ENCODE data around the gene MLYCD.

MLYCD gene

DNA sequence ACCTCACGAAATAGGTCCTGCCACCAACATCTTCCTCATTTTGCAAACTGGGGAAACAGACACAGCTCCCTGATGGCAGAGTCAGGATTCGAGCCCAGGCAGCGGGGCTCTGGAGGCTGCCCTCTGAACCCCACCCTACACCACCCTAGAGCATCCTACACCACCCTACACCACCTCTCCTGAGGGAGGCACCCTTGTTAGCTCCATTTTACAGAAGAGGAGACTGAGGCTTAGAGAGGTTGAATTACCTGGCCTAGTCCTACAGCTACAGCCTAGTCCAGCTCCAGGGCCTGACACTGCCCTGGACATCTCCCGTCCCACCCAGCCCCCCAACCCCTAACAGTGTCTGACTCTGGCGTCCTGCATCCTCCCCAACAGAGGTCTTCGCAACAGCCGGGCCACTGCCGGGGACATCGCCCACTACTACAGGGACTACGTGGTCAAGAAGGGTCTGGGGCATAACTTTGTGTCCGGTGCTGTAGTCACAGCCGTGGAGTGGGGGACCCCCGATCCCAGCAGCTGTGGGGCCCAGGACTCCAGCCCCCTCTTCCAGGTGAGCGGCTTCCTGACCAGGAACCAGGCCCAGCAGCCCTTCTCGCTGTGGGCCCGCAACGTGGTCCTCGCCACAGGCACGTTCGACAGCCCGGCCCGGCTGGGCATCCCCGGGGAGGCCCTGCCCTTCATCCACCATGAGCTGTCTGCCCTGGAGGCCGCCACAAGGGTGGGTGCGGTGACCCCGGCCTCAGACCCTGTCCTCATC lies 65.9 kb downstream of the MLYCD start:
- peak in 3 of 10 donors; percentile 52 to 78 (median 55) for DNase-seq
- intact Hi-C loops (cut with DNase I): no loop called here

DNA sequence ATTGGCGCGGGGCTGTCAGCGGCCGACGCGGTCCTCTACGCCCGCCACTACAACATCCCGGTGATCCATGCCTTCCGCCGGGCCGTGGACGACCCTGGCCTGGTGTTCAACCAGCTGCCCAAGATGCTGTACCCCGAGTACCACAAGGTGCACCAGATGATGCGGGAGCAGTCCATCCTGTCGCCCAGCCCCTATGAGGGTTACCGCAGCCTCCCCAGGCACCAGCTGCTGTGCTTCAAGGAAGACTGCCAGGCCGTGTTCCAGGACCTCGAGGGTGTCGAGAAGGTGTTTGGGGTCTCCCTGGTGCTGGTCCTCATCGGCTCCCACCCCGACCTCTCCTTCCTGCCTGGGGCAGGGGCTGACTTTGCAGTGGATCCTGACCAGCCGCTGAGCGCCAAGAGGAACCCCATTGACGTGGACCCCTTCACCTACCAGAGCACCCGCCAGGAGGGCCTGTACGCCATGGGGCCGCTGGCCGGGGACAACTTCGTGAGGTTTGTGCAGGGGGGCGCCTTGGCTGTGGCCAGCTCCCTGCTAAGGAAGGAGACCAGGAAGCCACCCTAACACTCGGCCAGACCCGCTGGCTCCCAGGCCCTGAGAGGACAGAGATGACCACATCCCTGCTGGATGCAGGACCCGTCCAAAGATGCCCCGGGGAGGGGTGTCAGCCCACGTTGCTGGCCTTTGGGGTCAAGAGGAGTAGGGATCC lies 66.7 kb downstream of the MLYCD start:
- peak in 3 of 10 donors; percentile 62 to 79 (median 73) for DNase-seq
- intact Hi-C loops (cut with DNase I): no loop called here

DNA sequence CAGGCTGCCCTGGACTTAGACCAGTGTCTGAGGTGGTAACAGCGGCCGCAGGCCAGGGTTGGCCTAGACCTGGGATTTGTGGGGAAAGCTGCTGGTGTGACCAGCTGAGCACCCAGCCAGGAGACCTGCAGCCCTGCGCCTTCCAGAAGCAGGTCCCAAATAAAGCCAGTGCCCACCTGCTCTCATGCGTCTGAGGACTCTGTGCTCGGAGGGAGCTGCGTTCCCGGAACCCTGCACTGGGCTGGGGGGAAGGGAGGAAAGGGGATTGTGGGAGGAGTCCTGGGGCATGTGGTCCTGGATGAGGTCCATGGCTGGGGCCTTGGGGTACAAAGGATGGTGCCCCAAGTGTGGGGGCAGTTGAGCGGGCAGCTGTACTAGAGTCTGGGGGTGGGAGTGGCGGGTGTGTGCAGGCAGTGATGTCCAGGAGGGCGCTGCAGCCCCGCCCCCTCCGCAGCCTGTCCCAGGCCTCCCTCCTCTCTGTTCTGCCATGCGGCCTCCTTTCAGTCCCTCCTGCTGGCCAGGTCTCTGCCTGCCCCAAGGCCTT lies 67.3 kb downstream of the MLYCD start:
- intact Hi-C loops (cut with DNase I): no loop called here
- peak in 2 of 10 donors; percentile 44 to 49 for DNase-seq

DNA sequence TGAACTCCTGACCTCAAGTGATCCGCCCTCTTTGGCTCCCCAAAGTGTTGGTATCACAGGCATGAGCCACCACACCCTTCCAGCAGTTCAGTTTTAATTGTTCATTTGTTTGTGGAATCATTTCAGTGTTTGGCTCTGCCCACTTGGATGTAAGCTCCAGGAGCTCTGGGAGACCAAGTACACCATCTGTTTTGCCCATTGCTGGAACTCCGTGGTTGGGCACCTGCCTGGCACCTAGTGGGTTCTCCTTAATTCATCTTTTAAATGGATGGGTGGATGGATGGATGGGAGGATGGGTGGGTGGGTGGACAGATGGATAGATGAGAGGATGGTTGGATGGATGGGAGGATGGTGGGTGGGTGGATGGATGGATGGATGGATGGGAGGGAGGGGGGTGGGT lies 68.2 kb downstream of the MLYCD start:
- peak in 3 of 10 donors; percentile 27 to 59 (median 55) for DNase-seq
- intact Hi-C loops (cut with DNase I): loop anchor here (1.0 kb wide), 1 partner anchor 98 kb away; no protein-coding TSS in a partner anchor

DNA sequence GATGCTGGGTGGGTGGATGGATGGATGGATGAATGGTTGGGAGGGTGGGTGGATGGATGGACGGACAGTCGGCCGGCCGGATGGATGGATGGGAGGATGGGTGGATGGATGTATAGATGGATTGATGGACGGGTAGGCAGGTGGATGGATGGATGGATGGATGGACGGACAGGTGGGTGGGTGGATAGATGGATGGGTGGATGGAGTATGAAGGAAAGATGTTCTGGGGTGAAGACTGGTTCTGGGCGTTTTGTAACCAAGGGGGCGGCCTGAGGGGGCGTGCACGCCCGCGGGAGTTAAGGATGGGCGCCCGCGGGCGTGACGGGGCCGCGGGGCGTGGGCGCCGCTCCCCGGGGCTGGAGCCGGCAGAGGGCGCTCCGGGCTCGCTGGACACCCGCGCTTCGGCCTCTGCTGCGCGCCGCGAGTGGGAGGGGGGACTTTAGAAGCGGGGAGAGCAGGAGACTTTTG lies 69.0 kb downstream of the MLYCD start, which contains the start of gene NECAB2:
Gene NECAB2 (plus strand): TSS at position 407 of the 468 bp plus-strand sequence. CDS start 405 bp downstream, outside the sequence.
- intact Hi-C loops (cut with DNase I): loop anchor here (1.0 kb wide), 3 partner anchors 94 to 219 kb away; partner anchors contain the start of gene TAF1C
- DNase-seq: peak in 7 of 10 donors; percentile 46 to 92 (median 65)

DNA sequence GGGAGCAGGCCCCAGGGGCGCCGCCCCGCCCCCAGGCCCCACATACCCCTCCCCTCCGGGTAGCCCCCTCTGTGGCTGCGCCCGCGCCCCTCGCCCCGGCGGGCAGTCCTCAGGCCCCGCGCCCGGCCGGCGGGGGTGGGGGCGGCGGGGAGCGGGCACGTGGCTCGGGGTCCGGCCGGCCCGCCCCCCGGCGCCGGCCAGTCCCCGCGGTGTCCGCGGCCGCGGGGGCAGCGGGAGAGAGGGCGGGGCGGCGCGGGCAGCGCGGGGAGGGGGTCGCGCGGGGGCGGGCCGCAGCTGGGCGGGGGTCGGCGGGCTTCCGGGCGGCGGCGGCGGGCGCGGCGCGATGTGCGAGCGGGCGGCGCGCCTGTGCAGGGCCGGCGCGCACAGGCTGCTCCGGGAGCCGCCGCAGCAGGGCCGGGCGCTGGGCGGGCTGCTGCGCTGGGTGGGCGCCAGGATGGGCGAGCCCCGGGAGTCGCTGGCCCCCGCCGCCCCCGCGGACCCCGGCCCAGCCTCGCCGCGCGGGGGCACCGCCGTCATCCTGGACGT lies 69.5 kb downstream of the MLYCD start:
- DNase-seq: peak in 1 of 10 donors; percentile 58
- intact Hi-C loops (cut with DNase I): loop anchor here (1.0 kb wide), 2 partner anchors 94 to 219 kb away; partner anchors contain the start of gene TAF1C

DNA sequence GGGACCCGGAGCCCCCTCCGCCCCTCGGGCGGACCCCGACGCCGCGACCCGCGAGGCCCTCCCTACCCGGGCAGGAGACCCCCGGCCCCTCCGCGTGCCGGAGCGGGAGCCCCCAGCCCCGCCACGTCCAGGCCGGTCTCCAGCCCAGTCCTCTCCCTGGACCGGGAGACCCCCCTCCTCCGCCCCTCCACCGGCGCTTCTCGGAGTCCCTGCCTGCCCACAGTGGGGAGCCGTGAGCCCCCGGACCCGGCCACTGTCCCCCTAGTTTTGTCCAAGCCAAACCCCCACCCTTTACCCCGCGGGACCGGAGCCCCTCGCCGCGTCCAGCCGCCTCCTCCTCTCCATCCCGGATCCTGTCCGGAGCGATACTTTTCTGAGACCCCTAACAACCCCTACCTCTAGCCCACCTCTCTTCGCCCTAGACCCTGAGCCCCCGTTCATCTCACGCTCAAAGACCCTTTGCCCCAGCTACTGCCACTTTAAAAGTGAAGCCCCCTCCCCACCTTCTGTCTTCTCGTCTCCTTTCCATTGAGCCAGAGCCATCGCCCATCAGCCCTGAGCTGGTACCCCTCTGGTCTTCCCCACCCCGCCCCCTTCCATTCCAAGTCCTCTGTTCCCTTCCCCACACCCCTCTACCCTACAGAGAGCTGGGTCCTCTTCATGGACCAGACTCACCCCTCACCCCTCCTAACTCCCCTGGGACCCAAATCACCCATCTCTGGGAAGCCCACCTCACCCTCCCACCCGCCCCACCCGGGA lies 70.2 kb downstream of the MLYCD start:
- peak in 3 of 10 donors; percentile 36 to 74 (median 64) for DNase-seq

DNA sequence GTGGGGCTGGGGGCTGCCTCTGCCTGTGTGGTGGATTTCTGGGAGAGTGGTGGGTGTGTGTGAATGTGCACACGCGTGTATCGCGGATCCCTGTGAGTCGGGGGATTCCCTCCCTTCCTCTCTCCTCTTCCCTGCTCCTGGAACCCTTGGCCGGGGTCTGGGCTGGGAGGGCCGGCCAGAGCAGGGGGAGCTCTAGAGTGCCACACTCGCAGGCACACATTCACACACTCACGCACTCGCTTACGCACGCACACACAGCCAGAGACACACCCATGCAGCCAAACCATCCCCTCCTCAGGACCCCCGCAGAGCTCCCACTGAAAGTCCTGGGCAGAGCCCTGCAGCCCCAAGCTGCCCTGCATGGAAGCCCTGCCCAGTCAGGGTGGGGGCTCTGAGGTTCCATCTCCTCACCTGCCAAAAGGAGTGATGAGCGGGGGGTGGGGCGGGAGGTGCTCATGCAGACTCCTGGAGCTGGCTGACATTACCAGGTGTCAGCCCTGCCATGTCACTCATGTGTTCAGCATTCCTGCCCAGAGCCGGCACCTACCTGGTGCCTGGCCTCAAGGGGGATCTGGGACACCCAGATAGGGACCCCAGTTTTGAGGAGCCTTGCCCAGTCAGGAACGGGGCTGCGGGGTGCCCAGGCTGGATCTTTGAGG lies 71.0 kb downstream of the MLYCD start:
- intact Hi-C loops (cut with DNase I): no loop called here
- peak in 3 of 10 donors; percentile 60 to 77 (median 73) for DNase-seq

More for the DNA sequence above, 70.2 kb downstream of the MLYCD start:
- intact Hi-C loops (cut with DNase I): loop anchor here (1.0 kb wide), 2 partner anchors 93 to 218 kb away; partner anchors contain the start of gene TAF1C

DNA sequence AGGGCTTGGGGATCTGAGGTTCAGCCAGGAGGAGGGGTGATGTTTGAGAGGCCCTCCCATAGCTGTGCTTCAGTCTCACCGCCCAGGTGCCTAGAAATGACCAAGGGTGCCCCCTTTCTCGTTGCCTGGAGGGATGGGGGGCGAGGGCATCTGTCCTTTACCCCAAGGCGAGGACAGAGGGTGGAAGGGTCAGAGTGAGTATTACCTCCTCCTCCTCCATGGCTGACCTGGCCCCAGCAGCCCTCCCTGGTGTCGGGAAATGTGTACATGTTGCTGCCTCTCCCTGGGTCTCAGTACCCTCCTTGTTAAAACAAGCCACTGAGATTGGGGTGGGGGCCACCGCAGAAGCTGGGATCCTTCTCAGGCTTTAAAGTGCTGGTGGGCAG lies 71.5 kb downstream of the MLYCD start:
- peak in 1 of 10 donors; percentile 59 for DNase-seq
- intact Hi-C loops (cut with DNase I): no loop called here

DNA sequence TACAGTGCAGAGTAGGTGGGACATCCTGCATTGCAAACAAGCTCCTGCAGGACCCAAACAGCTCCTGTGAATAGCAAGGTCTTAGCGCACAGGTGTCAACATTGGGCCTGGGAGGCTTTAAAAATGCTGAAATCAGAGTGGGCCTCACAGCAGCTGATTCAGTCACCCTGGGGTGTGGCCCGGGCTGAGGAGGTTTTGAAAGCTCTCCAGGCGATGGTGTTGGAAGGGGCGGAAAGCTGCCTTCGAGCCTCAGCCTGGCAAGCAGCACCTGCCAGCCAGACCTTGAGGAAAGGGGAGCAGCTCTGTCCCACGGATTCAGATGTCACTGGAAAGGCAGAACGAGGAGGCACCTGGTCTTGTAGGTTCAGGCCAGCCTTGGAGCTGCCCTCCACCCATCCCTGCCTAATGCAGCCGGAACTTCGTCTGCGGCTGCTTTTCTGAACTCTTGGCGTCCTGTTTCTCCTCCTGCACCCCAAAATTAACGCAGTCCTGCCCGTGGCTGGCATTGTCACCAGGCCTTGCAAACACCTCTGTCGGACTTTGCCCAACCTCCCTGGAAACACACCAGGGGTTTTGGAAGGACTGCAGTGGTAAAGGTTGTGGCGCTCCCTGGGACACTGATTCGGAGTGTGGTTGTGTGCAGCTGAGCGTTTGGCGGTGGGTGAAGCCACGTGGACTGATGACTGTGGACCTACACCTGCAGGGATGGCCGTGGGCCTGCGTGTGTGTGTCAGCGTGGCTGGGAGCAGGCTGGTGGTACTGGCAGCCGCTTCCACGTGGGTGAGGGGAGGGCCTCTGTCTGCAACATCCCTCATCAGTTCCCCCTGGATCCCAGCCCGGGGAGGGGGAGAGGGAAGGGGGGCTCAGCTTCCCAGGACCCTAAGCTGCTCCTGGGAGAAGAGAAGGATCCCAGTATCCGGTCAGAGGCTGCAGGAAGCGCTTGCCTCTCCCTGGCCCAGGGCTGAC lies 72.5 kb downstream of the MLYCD start:
- intact Hi-C loops (cut with DNase I): no loop called here

DNA sequence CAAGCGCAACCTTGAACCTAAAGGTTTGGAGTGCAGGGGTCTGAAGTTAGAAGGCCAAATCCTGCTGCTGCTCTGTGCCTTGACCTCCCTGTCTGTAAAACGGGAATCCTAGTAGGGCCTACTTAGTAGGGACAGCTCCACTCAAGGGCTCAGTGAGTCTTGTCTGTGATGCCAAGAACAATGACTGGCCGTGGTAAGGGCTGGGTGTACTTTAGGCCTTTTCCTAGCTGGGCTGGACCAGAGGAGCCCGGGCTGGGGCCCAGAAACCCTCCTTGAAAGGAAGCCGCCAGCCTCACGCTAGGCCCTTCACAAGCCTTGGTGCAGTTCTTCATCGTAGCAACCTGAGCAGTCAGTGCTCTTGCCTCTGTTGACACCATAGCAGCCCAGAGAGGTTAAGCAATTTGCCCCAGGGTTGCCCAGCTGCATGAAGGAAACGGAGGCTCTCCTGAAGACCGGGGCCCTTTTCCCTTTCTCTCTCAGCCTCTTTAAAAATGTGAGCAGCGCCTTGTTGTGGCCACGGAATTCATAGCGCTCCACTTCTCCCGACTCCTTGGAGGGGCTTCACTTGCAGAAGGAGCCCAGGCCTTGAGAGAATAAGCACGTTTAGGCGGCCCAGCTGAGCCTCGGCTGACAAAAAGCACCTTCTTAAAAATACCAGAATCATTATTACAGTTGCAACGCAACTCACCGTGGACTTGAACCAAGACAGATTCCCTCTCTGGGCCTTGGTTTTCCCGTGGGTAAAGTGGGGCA lies 73.5 kb downstream of the MLYCD start:
- intact Hi-C loops (cut with DNase I): no loop called here
- DNase-seq: peak in 2 of 10 donors; percentile 40 to 64

More for the DNA sequence above, 72.5 kb downstream of the MLYCD start:
- peak in 2 of 10 donors; percentile 86 to 87 for DNase-seq

DNA sequence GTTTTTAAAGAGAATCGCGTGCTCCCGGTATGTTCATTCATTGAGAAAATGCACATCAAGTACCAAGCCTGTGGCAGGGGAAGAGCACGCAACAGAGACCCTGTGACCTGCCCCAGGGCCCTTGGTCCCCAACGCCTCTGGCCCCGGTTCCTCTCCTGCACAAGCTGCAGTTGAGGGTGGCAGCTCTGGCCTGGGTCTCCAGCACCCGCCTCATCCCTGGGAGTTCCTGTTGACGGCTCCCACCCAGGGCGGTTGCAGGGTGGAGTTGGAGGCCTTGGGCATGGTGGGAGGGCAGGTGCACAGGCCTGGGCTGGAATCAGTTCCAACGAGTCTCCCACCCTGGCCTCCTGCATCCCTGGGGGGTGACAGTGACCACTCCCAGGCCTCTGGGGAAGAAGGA lies 74.2 kb downstream of the MLYCD start:
- intact Hi-C loops (cut with DNase I): no loop called here

DNA sequence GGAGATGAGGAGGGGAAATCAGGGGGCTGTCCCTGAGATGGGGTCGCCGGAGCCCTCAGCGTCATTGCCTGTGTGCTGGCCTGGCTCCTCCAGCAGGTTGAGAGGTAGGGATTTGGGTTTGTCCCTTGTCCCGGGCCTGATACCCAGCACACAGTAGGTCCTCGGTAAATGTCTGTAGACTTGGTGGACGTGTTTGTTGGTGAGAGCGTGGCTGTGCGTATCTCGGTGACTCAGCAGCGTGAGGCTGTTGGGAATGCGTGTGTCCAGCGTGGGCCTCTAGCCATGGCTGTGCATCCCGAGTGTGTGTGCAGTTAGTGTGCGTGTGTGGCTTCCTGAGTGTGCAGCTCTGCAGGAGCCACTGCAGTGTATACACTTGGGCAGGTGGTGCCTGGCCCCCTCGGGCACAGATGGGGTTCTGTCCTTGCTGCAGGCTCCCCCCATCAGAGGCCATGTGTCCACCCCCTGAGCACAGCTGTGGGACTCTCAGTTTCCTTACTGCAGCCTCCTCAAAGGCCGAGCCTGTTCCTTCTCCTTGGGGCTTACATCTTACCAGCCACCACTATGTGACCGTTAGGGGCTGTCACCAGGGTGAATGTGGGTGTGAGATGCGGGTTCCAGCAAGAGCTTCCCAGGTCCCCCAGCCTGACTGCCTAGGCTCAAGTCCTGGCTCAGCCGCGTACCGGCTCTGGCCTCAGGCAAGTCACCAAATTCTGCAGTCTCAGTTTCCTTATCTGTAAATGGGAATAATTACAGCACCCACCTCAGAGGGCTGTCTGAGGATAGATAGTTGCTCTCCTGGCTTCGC lies 74.9 kb downstream of the MLYCD start:
- intact Hi-C loops (cut with DNase I): no loop called here
- peak in 2 of 10 donors; percentile 81 to 83 for DNase-seq

More for the DNA sequence above, 74.2 kb downstream of the MLYCD start:
- DNase-seq: peak in 2 of 10 donors; percentile 70 to 81

DNA sequence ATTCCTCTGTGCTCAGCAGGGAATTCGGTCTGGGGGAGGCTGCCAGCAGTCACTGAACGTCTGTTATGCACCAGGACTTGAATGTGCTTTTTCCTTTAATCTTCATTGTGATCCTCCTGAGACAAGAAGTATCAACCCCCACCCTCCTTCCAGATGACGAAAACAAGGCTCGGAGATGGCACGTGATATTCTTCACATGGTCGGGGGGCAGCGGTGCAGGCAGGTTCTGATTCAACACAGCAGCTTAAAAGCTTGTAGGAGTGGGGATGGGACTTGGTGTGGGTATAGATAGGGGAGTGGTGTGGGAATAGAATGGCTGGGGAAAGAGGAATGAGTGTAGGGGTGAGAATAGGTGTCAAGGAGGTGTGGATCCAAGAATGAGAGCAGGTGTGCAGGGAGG lies 75.6 kb downstream of the MLYCD start:
- intact Hi-C loops (cut with DNase I): no loop called here
- peak in 2 of 10 donors; percentile 28 to 43 for DNase-seq

DNA sequence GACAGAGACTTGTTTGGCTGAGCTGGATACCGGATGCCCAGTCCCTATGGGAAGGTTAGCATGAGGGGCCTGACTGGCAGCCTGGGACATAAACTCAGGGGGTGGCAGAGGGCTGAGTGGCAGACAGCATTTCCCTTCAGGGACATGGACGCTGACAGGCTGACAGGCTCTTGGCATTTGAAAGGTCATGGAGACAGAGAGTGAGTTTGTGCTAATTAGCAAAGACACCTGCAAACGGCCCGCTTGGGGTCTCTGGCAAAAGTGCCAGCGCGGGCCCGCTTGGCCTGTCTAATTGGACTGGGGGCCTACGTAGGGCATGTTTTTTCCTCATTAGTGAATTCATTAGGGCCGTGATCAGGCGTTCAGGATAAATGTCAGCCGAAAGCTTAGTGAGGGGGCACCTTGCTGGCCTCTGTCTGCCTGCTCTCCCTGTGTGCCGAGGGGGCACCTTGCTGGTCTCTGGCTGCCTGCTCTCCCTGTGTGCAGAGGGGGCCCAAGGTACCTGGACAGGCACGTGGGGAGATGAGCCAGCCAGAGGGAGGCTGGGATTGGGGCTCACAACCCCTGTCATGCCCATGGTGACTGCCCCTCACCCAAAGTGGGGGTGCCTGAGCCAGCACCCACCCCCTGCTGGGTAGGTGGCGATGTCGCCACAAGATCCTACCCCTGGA lies 76.8 kb downstream of the MLYCD start:
- peak in 2 of 10 donors; percentile 65 to 66 for DNase-seq
- intact Hi-C loops (cut with DNase I): no loop called here

All from posterior cingulate gyrus (tissue), 11 donors.